HG03097 (cell line): ENCODE data around the gene ZNF518B.
"Not testable (repeated sequence)": the region's sequence is repeated elsewhere in the genome, so short reads cannot be mapped to it uniquely, and the experiment has no call there.

Experiments used
- ATAC-seq: cut with Tn5 transposase; IDR thresholded peaks from one replicate; pipeline ENCODE4 v1.9.1; 2021; ENCODE audit not compliant: unreplicated experiment, low FRiP score

The ZNF518B gene

DNA sequence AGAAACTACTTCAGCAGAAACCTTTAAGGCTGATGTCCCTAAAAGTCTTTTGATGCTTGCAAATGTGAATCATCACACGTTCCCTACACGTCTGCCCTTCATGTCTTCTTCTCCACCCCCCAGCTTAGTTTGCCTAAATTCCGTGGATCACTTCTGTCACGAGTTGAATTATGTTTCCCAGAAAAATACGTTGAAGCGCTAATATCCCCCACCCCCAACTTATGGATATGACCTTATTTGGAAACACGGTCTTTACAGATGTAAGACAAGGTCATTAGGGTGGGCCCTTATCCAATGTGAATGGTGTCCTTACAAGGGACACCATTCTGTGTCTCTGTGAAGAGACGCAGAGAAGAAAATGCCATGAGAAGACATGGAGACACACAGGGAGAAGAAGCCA is 2.1 kb upstream of the ZNF518B start:
- ATAC-seq = no peak

DNA sequence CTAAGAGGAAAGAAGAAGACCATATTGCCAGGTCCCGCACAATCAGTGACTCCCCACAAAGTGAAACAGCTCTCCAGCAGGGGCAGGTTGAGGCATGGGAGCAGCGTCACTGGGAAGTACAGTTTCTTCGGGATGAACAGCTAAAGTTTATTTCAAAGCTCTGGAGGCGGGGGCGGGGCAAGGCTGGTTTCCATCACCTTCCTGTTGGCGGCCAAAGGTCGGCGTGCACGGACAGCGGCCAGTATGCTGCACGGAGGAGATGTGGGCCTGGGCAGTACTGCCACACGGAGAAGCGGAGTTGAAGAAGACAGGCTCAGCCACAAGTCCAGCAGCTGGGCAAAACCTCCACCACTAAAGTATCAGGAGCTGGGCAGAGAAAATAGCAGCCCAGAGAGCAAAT is 951 bp upstream of the ZNF518B start:
- no peak for ATAC-seq

DNA sequence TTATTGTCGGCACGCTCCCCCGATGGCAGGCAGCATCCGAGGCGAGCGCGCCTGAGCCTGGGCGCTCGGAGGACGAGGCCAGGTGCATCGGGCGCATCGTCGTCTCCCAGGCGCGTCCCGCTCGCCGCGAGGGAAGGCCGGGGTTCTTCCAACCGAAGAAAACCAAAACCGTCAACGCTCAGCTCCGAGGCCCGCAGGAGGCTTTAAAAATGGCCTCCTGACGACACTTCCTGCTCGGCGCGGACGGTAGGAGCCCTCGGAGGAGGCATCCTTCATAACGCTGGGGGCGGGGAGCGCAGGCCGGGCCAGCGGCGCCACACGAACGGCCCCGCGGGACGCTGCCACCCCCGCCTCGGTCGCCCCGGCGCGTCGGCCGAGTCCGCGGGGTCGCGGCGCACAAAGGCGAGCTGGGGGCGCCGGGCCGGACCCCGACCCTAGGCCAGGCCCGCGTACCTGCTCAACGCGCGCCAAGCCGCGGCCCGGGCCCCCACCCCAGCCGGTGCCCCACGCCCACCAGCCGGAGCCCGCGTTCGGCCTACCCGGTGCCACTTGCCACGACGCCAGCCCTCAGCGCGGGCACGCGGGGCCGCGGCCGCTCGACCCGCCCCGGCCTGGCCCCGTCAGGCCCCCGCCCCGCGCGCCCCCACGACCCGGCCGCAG is 501 bp downstream of the ZNF518B start:
- ATAC-seq = peak; percentile 47

DNA sequence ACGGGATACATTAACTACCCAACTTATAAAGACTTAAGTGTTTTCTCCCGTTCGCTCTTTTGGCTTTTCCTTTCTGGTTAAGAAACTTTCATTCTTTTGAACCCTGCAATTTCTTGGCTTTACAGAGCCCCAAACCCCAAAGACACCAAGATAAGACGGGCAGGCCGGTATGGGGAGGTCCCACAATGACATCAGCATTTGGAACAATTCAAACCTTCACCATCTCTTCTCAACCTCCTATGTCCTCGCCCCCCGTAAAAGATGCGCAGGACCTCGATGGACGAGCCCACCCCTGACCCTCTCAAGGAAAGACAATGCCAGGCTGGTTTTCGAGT is 999 bp downstream of the ZNF518B start:
- no peak for ATAC-seq

DNA sequence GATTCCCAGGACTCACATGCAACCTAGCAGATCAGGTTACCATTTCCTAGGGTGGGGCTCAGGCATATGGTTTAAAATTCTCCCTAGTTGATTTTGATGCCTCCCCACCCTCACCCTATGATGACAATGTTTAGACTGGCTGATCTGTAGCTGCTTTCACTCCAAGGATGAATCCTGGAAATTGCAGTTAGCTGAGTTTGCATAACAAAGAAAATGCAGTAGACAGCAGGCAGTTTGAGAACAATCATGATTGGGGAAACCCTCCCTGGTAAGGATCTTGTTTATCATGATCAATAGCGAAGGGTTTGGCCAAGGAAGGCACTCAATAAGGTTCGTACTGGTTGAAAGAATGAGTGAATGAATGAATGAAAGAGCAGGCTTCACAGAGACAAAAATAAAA is 2.1 kb downstream of the ZNF518B start:
- ATAC-seq = no peak

DNA sequence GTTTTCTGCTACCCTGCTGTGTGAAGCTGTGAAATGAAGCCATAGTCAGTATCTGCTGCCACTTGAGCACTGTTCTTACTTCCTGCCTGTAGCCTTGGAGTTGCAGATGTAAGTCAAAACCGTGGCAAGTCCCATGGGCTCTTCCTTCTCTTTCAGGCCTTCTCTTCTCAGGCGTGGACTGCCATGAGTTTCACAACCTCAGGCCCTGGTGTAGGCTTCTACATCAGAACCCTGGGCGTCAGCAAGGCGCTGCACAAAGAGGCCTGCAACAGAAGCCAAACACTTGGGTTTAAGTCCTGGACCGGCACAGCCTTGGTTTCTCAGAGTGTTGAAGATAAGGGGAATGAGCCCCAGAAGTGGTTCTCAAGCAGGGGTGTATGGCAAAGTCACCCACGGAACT is 2.5 kb downstream of the ZNF518B start:
- no peak for ATAC-seq

DNA sequence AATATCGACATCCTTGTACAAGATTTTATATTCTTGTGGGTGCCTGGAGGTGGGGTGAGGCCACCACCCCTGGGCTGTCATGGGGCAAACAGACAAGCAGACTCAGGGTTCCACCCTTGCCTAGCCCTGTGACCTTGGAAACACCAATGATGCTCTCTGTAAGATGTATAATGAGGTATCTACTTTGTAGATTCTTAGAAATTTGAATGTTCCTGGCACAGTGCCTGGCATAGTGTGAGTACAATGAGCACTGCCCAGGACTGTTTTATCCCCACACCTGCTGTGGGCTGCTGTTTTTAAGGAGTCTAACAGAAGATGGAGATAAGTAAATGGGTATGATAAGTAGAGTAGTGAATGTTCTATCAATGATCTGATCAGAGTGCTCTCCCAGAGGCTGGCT is 3.1 kb downstream of the ZNF518B start:
- no peak for ATAC-seq

DNA sequence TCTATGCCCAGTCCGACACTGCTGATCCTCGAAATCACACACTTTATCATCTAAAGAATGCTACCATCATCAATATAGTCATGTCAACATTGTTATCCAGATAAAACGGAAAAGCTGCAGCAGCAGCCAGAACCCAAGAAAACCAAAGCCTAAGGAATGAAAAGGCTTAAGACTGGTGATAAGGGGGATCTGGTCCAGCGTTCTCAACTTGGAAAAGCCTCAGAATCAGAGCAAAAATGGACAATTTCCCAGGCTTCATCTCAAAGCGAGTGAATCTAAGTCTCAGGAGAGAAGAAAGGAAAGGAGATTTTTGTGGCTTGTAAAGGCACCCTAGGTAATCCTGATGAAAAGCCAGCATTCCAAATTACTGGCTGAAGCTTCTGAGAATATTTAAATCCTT is 8.2 kb downstream of the ZNF518B start:
- no peak for ATAC-seq

DNA sequence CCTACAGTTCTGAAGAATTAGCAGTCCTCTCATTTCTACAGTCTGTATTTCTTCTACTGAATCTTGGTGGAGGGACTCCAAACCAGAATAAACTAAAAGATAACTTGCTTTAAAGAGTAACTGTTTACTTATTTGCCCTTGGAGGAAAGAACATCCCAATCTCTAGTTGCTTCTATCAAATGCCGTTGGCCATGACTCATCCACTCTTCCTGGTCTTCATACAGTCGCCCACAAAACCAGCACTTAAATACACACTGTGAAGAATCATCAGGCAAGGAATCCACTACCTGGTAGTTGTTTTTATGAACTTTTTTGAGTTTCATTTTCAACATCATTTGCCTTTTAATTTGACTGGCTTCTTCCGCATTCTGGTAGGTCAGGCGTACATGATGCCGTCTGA is 14.2 kb downstream of the ZNF518B start:
- no peak for ATAC-seq

DNA sequence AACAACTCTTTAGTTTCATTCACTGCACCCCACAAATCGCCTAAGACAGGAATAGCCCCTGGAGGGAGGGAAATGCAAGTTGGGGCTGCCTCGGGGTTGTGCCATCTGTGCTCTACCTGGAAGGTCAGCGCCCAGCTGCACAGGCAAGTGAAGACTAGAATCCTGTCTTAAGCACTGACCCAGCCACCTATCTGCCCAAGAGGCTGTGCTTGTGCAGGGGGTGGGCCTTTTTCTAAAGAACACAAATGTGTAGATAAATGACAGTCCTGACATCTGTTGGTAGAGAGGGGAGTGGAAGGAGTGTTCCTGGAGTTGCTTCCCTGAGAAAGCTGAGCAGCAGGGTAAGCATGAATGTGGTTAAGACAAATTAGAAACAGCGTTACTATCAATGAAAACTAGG is 15.7 kb downstream of the ZNF518B start:
- ATAC-seq = no peak

DNA sequence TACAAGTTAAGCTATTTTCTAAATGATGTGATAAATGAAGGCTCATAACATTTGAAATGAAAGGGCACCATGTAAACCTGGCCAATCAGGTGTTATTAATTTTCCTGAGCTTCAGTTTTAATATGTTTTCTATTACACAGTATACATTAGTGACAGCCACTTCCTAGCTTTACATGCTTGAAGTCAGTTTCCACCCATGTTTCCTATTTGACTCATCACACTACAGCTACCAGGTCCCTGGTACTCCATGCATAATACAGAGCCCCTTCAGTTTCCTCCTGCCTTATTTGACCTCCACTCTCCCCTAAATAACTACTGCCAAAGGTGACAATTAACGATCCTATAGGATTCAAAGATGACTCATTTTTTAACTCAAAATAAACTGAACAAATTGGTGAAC is 18.3 kb downstream of the ZNF518B start:
- no peak for ATAC-seq

DNA sequence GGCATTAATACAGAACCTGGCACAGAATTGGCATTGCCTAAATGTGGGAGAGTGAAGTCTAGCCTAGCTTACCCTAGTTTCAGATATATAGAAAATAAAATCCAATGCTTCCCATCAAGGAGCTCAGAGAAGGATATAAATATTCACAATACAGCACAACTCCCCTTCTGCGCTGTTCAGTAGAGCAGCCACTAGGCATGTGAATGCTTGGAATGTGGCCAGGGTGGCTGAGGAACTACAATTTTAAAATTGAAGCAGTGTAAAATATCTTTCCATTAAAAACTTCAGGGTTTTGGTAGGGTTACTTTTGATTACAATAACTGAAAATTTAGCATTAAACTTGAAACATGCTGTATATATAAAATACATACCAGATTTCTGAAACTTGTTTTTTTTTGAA is 19.5 kb downstream of the ZNF518B start:
- ATAC-seq = no peak

DNA sequence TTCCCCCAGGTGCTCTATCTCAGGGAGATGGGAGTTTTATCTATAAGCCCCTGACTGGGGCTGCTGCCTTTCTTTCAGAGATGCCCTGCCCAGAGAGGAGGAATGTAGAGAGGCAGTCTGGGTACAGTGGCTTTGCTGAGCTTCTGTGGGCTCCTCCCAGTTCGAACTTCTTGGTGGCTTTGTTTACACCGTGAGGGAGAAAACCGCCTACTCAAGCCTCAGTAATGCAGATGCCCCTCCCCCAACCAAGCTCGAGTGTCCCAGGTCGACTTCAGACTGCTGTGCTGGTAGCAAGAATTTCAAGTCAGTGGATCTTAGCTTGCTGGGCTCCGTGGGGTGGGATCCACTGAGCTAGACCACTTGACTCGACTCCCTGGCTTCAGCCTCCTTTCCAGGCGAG is 29.5 kb downstream of the ZNF518B start:
- not testable (repeated sequence) for ATAC-seq

DNA sequence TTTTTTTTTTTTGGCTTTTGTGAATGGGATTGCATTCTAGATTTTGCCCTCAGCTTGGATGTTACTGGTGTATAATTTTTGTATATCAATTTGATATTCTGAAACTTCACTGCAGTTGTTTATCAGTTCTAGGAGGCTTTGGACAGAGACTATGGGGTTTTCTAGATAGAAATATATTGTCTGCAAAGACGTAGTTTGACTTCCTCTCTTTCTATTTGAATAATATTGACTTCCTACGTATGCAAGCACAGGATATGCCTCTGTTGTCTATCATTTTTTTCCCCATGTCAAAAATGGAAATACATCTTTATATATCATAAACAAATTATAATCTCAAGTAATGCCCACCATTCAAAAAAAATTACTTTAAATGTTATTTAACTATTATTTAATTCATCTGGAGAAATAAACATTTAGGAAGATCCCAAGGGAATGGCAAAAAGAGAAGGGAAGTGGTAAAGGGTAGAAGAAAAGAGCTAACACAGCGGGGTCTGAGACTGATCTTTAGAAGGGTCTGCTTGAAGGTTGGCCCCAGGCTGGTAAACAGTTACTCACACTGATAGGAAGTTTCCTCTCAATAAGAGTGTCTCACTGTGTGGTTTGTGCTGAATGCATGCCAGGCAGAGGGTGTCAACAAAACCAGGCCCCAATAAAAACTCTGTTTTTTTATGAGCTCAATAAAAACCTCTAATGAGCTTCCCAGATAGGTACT is 35.7 kb downstream of the ZNF518B start:
- ATAC-seq = no peak

DNA sequence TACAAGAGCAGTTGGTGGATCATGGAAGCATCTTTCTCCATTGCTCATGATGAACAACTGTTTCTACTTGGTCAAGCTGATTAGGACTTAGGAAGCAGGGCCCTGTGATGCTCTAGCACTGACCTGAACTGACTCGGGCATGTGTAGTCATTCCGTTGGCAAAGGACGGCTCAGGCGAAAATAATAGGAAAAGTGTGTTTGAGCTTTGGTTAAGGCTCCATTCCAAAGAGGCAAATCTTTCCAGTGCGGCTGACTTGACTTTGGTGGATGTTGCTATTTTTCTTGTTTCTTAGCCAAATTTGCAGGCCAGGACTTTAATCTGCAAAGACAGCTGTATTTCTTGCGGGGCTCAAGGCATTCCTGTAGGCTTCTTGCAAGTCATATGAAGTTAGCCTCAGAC is 39.5 kb downstream of the ZNF518B start:
- no peak for ATAC-seq

DNA sequence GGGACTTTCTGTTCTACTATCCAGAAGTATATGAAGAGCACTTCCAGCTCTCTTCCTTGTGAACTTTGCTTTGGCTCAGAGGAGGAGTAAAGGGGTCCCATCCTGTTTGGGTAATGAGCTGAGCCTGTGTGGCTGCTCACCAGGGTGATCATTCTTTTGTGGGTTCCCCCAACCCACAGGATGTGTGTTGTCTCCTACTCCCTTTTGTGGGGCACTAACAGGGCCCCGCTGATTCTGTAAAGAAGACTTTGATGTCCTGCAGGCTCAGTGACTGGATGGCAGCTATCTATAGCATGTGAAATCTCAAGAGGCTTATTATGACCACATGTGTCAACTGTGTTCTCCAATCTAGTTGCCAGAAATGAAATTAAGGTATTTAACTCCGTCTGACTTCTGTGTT is 40.8 kb downstream of the ZNF518B start:
- no peak for ATAC-seq

DNA sequence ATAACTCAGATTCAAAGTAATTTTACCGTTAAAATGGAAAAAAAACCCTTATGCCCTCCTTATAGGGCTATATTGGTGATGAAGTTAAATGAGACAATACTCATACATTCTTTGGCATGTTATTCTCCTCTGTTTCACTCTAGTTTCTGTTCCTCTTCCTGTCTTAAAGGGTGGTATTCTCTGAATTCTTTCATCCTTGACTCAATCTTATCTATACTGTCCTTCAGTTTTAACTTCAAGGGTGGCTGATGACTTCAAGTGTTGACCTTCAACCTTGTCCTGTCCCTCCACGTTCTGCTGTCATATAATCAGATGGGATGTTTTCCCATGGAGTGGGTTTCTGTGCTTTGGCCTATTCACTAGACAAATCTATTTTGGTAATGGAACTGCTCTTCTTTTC is 44.0 kb downstream of the ZNF518B start:
- ATAC-seq = peak; percentile 67

DNA sequence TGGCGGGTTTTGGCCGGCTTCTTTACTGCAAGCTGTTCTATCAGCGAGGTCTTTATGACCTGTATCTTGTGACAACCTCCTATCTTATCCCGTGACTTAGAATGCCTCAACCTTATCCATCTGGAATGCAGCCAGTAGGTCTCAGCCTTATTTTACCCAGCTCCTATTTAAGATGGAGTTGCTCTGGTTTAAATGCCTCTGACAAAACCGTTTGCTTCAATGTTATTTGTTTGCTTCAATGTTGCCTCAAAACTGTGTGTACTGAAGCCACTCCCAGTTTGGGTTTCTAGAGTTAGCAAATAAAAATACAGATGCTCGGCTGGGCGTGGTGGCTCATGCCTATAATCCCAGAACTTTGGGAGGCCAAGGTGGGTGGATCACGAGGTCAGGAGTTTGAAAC is 51.6 kb downstream of the ZNF518B start:
- ATAC-seq = no peak

DNA sequence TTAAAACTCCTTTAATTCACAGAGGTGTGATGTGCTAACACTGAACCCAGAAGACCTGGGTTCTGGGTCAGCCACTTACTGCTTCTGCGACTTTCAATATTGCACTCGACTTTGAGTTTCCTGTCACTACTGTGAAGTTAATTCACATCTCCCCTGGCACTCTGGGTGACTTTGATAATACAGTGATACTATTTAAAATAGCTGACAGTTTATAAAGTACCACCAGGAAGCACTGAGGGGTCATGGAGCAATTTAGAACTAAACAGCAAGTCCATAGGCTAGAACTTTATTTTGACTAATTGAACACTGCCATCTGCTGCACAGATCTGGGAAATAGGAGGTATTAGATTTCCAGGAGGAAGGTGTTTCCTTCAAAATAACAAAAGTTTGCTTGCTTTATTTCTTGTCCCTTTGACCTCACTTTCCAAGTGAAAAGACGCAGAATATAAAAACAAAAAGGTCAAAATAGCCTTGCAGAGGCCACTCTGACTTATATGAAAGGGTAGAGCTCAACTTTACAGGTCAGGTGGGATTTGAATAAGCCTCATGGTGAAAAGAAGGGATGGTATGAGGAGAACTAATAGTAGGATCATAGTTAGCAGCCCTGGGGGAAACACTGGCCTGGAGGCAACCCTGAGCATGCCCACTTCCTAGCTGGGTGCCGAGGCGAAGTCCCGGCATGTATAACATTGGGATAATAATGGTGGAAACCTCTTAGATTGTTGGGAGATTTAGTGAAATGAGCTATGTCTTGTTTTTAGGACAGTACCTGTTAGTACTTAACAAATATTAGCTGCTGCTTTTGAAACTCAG is 53.4 kb downstream of the ZNF518B start:
- no peak for ATAC-seq

DNA sequence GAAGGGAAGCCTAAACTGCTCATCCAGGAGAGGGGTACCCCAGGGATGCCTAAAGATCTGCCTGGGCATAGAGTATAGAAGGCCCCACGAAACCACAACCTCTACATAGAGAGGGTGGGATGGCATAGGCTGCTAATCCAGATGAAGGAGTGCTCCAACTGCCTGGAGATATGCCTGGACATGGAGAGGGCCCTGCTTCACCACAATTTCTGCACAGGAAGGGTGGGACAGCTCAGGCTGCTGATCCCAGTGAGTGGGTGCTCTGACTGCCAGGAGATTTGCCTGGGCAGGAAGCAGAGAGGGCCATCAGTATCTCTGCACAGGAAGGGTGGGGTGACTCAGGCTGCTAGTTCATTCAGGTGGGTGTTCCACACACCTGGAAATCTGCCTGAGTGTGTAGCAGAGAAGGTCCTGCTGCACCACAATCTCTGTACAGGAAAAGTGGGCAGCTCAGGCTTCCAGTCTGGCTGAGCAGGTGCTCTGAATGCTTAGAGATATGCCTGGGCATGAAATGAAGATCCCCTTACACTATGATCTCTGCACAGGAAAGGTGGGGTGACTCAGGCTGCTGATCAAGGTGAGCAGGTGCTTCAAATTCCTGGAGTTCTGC is 61.1 kb downstream of the ZNF518B start:
- ATAC-seq = no peak
